GM12865 (cell line): Measurements from ENCODE around the gene ADCY5.
"Not testable (repeated sequence)": the region's sequence is repeated elsewhere in the genome, so short reads cannot be mapped to it uniquely, and the experiment has no call there.

Source experiments
- DNase-seq: peaks from one replicate; pipeline ENCODE4 v3.0.0; 2010; ENCODE audit warnings: low read depth
- H3K4me3 ChIP-seq: 2 replicates; pipeline ENCODE4 v1.5.1; 2011; ENCODE audit warnings: mild to moderate bottlenecking, low read depth, low read length, control low read depth
- CTCF ChIP-seq: IDR thresholded peaks from 2 replicates; pipeline ENCODE4 v1.5.1; 2011; ENCODE audit warnings: low read length, control low read depth, low read depth, inconsistent platforms; ENCODE audit not compliant: insufficient read depth; ENCODE audit errors: missing control alignments

The ADCY5 gene

GRCh38 chr3:123256256-123256655, 192.6 kb downstream of the ADCY5 start:
- TF ChIP-seq CTCF, result no peak
- H3K4me3 ChIP-seq, result no peak overlapping the region
- DNase-seq, result no peak

GRCh38 chr3:123246866-123247265, 202.0 kb downstream of the ADCY5 start:
- no peak for DNase-seq
- H3K4me3 ChIP-seq, result no peak overlapping the region
- no peak for TF ChIP-seq CTCF

GRCh38 chr3:123244128-123244527, 204.8 kb downstream of the ADCY5 start:
- no peak for DNase-seq
- no peak overlapping the region for H3K4me3 ChIP-seq
- TF ChIP-seq CTCF, result no peak

GRCh38 chr3:123239756-123240155, 209.1 kb downstream of the ADCY5 start:
- no peak for TF ChIP-seq CTCF

GRCh38 chr3:123239186-123239585, 209.7 kb downstream of the ADCY5 start:
- H3K4me3 ChIP-seq, DNase-seq: not testable (repeated sequence)

More at GRCh38 chr3:123239756-123240155, 209.1 kb downstream of the ADCY5 start:
- H3K4me3 ChIP-seq, result no peak overlapping the region
- DNase-seq, result no peak

GRCh38 chr3:123236902-123237301, 212.0 kb downstream of the ADCY5 start:
- no peak for TF ChIP-seq CTCF
- DNase-seq, result no peak
- no peak overlapping the region for H3K4me3 ChIP-seq
